Transverse colon (tissue), 4 donors: ENCODE data around the gene ZNF326.

Experiments
- EP300 ChIP-seq: sonication (generic); formaldehyde crosslinking; IDR thresholded peaks from one replicate; pipeline ENCODE4 v1.6.1; 2017; ENCODE audit warnings: antibody characterized with exemption, low read depth
- POLR2A ChIP-seq: fragments of 450-650 bp; IDR thresholded peaks from one replicate; pipeline ENCODE4 v1.6.1; 2016; ENCODE audit warnings: antibody characterized with exemption, mild to moderate bottlenecking, moderate library complexity
- POLR2AphosphoS5 ChIP-seq, 3 donors: sonication (generic); formaldehyde crosslinking; IDR thresholded peaks; one replicate each; pipeline ENCODE4 v1.6.1; 2016; ENCODE audit warnings: antibody characterized with exemption in 3 of 3
- TF ChIP-seq, protein P1 (sequence below), 5 experiments: fragments of 200-600 bp in 3 of 5; fragments of 450-650 bp in 2 of 5; sonication (generic) in 3 of 5; IDR thresholded peaks; 1 replicate in 2 of 5; 2 replicates in 3 of 5; pipeline ENCODE4 v1.5.1; 2016 to 2017; ENCODE audit warnings: antibody characterized with exemption in 5 of 5, inconsistent platforms in 3 of 5, mild to moderate bottlenecking in 2 of 5, moderate library complexity in 1 of 5

DNA sequence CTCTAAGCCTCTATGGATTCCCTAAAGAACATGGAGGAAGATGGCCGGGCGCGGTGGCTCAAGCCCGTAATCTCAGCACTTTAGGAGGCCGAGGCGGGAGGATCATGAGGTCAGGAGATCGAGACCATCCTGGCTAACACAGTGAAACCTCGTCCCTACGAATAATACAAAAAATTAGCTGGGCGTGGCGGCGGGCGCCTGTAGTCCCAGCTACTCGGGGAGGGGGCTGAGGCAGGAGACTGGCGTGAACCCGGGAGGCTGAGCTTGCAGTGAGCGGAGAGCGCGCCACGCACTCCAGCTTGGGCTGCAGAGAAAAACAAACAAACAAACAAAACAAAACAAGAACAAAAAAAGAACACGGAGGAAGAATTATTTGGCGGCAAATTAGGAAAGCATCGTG is 5.8 kb upstream of the ZNF326 start:
- TF ChIP-seq, protein P1, sequence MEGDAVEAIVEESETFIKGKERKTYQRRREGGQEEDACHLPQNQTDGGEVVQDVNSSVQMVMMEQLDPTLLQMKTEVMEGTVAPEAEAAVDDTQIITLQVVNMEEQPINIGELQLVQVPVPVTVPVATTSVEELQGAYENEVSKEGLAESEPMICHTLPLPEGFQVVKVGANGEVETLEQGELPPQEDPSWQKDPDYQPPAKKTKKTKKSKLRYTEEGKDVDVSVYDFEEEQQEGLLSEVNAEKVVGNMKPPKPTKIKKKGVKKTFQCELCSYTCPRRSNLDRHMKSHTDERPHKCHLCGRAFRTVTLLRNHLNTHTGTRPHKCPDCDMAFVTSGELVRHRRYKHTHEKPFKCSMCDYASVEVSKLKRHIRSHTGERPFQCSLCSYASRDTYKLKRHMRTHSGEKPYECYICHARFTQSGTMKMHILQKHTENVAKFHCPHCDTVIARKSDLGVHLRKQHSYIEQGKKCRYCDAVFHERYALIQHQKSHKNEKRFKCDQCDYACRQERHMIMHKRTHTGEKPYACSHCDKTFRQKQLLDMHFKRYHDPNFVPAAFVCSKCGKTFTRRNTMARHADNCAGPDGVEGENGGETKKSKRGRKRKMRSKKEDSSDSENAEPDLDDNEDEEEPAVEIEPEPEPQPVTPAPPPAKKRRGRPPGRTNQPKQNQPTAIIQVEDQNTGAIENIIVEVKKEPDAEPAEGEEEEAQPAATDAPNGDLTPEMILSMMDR (IDR thresholded peaks at IDR 0.05) = no peak
- TF ChIP-seq POLR2AphosphoS5 (IDR thresholded peaks at IDR 0.05) (no peak), EP300 (no peak), POLR2A (no peak)
